ENCODE results near the gene KRT17.
"Not testable (repeated sequence)": the region's sequence is repeated elsewhere in the genome, so short reads cannot be mapped to it uniquely, and the experiment has no call there.

The KRT17 gene

GRCh38 chr17:41653892-41654677, 29.7 kb upstream of the KRT17 start:
- no peak for DNase-seq

- DNase-seq, result no peak
These were observed 29.0 kb upstream of the KRT17 start for GRCh38 chr17:41653421-41653820.

- DNase-seq, result no peak
These were observed 28.1 kb upstream of the KRT17 start for GRCh38 chr17:41652461-41652970.

GRCh38 chr17:41651625-41652460, 27.5 kb upstream of the KRT17 start:
- DNase-seq, result no peak

- no peak for DNase-seq
These were observed 26.6 kb upstream of the KRT17 start for GRCh38 chr17:41650794-41651624.

- no peak for DNase-seq
These were observed 25.6 kb upstream of the KRT17 start for GRCh38 chr17:41649923-41650519.

GRCh38 chr17:41648411-41649195, 24.2 kb upstream of the KRT17 start:
- peak; percentile 39 for DNase-seq

- peak; percentile 78 for DNase-seq
These were observed 23.6 kb upstream of the KRT17 start for GRCh38 chr17:41647940-41648410.

- DNase-seq, result no peak
These were observed 22.9 kb upstream of the KRT17 start for GRCh38 chr17:41647038-41647813.

- DNase-seq, result no peak
These were observed 18.1 kb upstream of the KRT17 start for GRCh38 chr17:41642252-41643156.

- not testable (repeated sequence) for DNase-seq
These were observed 16.2 kb upstream of the KRT17 start for GRCh38 chr17:41640596-41640995.

GRCh38 chr17:41639492-41640473, 15.4 kb upstream of the KRT17 start:
- DNase-seq, result no peak

- no peak for DNase-seq
These were observed 14.6 kb upstream of the KRT17 start for GRCh38 chr17:41638941-41639340.

GRCh38 chr17:41638194-41638593, 13.8 kb upstream of the KRT17 start:
- DNase-seq, result no peak

- no peak for DNase-seq
These were observed 12.3 kb upstream of the KRT17 start for GRCh38 chr17:41636652-41637051.

- no peak for DNase-seq
These were observed 11.0 kb upstream of the KRT17 start for GRCh38 chr17:41635121-41636097.

- no peak for DNase-seq
These were observed 10.3 kb upstream of the KRT17 start for GRCh38 chr17:41634639-41635038.

Measured in KG1 (cell line).